ENCODE measurements around the gene SLC43A1.
"Not testable (repeated sequence)": the region's sequence is repeated elsewhere in the genome, so short reads cannot be mapped to it uniquely, and the experiment has no call there.

The SLC43A1 gene

DNA sequence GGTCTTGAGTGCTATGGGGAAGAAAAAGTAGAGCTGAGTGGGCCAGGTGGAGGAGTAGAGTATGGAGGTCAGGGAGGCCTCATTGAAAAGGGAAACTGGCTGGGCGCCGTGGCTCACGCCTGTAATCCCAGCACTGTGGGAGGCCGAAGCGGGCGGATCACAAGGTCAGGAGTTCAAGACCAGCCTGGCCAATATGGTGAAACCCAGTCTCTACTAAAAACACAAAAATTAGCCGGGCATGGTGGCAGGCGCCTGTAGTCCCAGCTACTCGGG, 70.4 kb downstream of the SLC43A1 start:
- not testable (repeated sequence) for H3K36me3 ChIP-seq (ENCODE audit: control insufficient read depth in 1 of 2, insufficient read depth in 2 of 2, low read length in 2 of 2); H3K27ac ChIP-seq (ENCODE audit: low read depth, low read length); H3K4me3 ChIP-seq (ENCODE audit: low read depth, low read length); H2BK120ac ChIP-seq (ENCODE audit: insufficient read depth, low read length, poor library complexity); H3K4ac ChIP-seq (ENCODE audit: low read depth, low read length); H3K9me3 ChIP-seq (ENCODE audit: insufficient read depth, low read depth, low read length); H4K91ac ChIP-seq (ENCODE audit: low read depth, low read length); H3K4me1 ChIP-seq (ENCODE audit: control insufficient read depth in 1 of 2, insufficient read depth in 2 of 2, low read length in 2 of 2); H3K79me1 ChIP-seq (ENCODE audit: low read length); DNase-seq; H3K27me3 ChIP-seq (ENCODE audit: insufficient read depth, low read length); H3K79me2 ChIP-seq (ENCODE audit: control insufficient read depth, insufficient read depth, low read length, poor library complexity); H3K23ac ChIP-seq (ENCODE audit: low read length); H3K9ac ChIP-seq (ENCODE audit: low read length); H4K8ac ChIP-seq (ENCODE audit: low read depth, low read length); H2AK5ac ChIP-seq (ENCODE audit: low read length); H4K12ac ChIP-seq (ENCODE audit: low read depth, low read length); H2BK12ac ChIP-seq (ENCODE audit: low read length); H3K14ac ChIP-seq (ENCODE audit: low read length); H2BK5ac ChIP-seq (ENCODE audit: low read depth, low read length, poor library complexity); H3K18ac ChIP-seq (ENCODE audit: low read length); H3K4me2 ChIP-seq (ENCODE audit: low read length); H2AFZ ChIP-seq (ENCODE audit: insufficient read depth, low read length, poor library complexity)
- no CpG with 5 or more reads among the region's 9 CpGs for WGBS (ENCODE audit: extremely low coverage, insufficient coverage, insufficient read length)

DNA sequence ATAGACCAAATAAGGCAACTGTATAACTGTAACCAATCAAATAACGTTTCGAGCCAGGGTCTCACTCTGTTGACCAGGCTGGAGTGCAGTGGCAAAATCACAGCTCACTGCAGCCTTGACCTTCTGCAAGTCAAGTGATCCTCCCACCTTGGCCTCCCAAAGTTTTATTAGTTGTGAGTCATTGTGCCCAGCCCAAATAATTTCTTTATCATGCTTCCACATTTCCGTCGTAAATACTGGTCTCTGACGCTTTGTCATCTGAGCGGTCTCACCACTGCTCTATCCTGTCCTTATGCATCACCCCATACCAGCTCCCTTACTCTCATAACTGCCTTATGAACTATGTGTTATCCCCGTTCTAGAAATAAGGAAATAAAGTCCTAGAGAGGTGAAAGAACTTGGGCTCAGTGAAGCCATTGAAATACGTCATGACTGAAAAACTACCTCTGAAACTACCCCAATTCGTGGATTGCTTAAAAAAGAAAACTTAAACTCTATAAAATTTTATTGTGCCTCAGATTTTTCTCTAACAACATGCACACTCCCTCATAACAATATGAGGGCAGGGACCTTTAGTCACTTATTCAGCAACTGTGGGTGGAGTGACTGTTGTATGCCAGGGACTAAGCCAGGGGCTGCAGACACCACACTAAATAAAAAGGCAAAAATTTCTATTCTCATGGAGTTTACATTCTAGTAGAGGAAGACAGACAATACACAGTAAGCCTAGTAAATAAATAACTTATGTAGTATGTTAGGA, 71.0 kb downstream of the SLC43A1 start:
- Histone ChIP-seq H3K4ac (ENCODE audit: low read depth, low read length) (no peak overlapping the region), H4K8ac (ENCODE audit: low read depth, low read length) (no peak overlapping the region), H3K79me2 (ENCODE audit: control insufficient read depth, insufficient read depth, low read length, poor library complexity) (no peaks in the 10 kb centered on the region), H2AFZ (ENCODE audit: insufficient read depth, low read length, poor library complexity) (no peak overlapping the region), H3K27me3 (ENCODE audit: insufficient read depth, low read length) (no peaks in the 10 kb centered on the region), H4K91ac (ENCODE audit: low read depth, low read length) (no peak overlapping the region), H3K4me1 (ENCODE audit: control insufficient read depth in 1 of 2, insufficient read depth in 2 of 2, low read length in 2 of 2) (no peaks in the 10 kb centered on the region), H3K36me3 (ENCODE audit: control insufficient read depth in 1 of 2, insufficient read depth in 2 of 2, low read length in 2 of 2) (no peaks in the 10 kb centered on the region), H3K4me2 (ENCODE audit: low read length) (no peak overlapping the region), H3K14ac (ENCODE audit: low read length) (no peak overlapping the region), H3K18ac (ENCODE audit: low read length) (no peak overlapping the region), H2BK120ac (ENCODE audit: insufficient read depth, low read length, poor library complexity) (no peak overlapping the region), H3K23ac (ENCODE audit: low read length) (no peak overlapping the region), H2BK12ac (ENCODE audit: low read length) (no peak overlapping the region), H4K12ac (ENCODE audit: low read depth, low read length) (no peak overlapping the region), H3K9me3 (ENCODE audit: insufficient read depth, low read depth, low read length) (no peaks in the 10 kb centered on the region), H3K4me3 (ENCODE audit: low read depth, low read length) (no peak overlapping the region), H2BK5ac (ENCODE audit: low read depth, low read length, poor library complexity) (no peak overlapping the region), H3K79me1 (ENCODE audit: low read length) (no peaks in the 10 kb centered on the region), H3K9ac (ENCODE audit: low read length) (no peak overlapping the region), H2AK5ac (ENCODE audit: low read length) (no peak overlapping the region), H3K27ac (ENCODE audit: low read depth, low read length) (no peak overlapping the region)
- no CpG with 5 or more reads among the region's 9 CpGs for WGBS (ENCODE audit: extremely low coverage, insufficient coverage, insufficient read length)
- DNase-seq = peak; percentile 76 to 87

- peak in 1 of 2 donors; percentile 30 for DNase-seq
- Histone ChIP-seq H2BK5ac (ENCODE audit: low read depth, low read length, poor library complexity) (no peak overlapping the region), H3K4ac (ENCODE audit: low read depth, low read length) (no peak overlapping the region), H2BK120ac (ENCODE audit: insufficient read depth, low read length, poor library complexity) (no peak overlapping the region), H3K27me3 (ENCODE audit: insufficient read depth, low read length) (no peaks in the 10 kb centered on the region), H3K4me3 (ENCODE audit: low read depth, low read length) (no peak overlapping the region), H4K12ac (ENCODE audit: low read depth, low read length) (no peak overlapping the region), H3K9ac (ENCODE audit: low read length) (no peak overlapping the region), H3K9me3 (ENCODE audit: insufficient read depth, low read depth, low read length) (no peaks in the 10 kb centered on the region), H2AFZ (ENCODE audit: insufficient read depth, low read length, poor library complexity) (no peak overlapping the region), H3K4me1 (ENCODE audit: control insufficient read depth in 1 of 2, insufficient read depth in 2 of 2, low read length in 2 of 2) (no peaks in the 10 kb centered on the region), H3K79me2 (ENCODE audit: control insufficient read depth, insufficient read depth, low read length, poor library complexity) (no peaks in the 10 kb centered on the region), H3K14ac (ENCODE audit: low read length) (no peak overlapping the region), H2BK12ac (ENCODE audit: low read length) (no peak overlapping the region), H3K27ac (ENCODE audit: low read depth, low read length) (no peak overlapping the region), H3K23ac (ENCODE audit: low read length) (no peak overlapping the region), H3K4me2 (ENCODE audit: low read length) (no peak overlapping the region), H3K36me3 (ENCODE audit: control insufficient read depth in 1 of 2, insufficient read depth in 2 of 2, low read length in 2 of 2) (no peaks in the 10 kb centered on the region), H2AK5ac (ENCODE audit: low read length) (no peak overlapping the region), H4K8ac (ENCODE audit: low read depth, low read length) (no peak overlapping the region), H4K91ac (ENCODE audit: low read depth, low read length) (no peak overlapping the region), H3K18ac (ENCODE audit: low read length) (no peak overlapping the region), H3K79me1 (ENCODE audit: low read length) (no peaks in the 10 kb centered on the region)
- no CpG with 5 or more reads among the region's 4 CpGs for WGBS (ENCODE audit: extremely low coverage, insufficient coverage, insufficient read length)
Observed at GRCh38 chr11:57440744-57441414, 74.6 kb downstream of the SLC43A1 start.

DNA sequence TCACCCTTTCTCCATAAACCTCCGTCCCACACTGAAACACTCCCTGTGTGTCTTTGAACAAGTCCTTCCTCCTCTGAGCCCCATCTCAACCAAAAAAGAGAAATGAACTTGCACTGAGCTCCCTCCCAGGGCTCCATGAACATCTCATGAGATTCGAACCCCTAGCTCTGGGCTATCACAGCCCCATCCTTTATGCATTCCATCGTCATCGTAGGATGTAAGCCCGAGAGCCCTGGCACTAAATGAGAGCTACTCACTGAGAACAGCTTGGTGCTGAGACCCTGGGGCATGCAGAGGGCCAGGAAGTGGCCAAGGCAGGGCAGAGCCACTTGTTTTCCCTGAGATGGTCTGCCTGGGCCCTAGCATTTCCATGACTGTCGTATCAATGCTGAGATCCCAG, 75.7 kb downstream of the SLC43A1 start:
- Histone ChIP-seq H3K27ac (ENCODE audit: low read depth, low read length) (no peak overlapping the region), H3K9me3 (ENCODE audit: insufficient read depth, low read depth, low read length) (no peaks in the 10 kb centered on the region), H3K23ac (ENCODE audit: low read length) (no peak overlapping the region), H3K27me3 (ENCODE audit: insufficient read depth, low read length) (no peaks in the 10 kb centered on the region), H2AK5ac (ENCODE audit: low read length) (no peak overlapping the region), H2BK12ac (ENCODE audit: low read length) (no peak overlapping the region), H4K91ac (ENCODE audit: low read depth, low read length) (no peak overlapping the region), H3K79me1 (ENCODE audit: low read length) (no peaks in the 10 kb centered on the region), H3K4me1 (ENCODE audit: control insufficient read depth in 1 of 2, insufficient read depth in 2 of 2, low read length in 2 of 2) (no peaks in the 10 kb centered on the region), H3K36me3 (ENCODE audit: control insufficient read depth in 1 of 2, insufficient read depth in 2 of 2, low read length in 2 of 2) (no peaks in the 10 kb centered on the region), H4K12ac (ENCODE audit: low read depth, low read length) (no peak overlapping the region), H3K18ac (ENCODE audit: low read length) (no peak overlapping the region), H3K4me3 (ENCODE audit: low read depth, low read length) (no peak overlapping the region), H3K4ac (ENCODE audit: low read depth, low read length) (no peak overlapping the region), H3K4me2 (ENCODE audit: low read length) (no peak overlapping the region), H2BK5ac (ENCODE audit: low read depth, low read length, poor library complexity) (no peak overlapping the region), H4K8ac (ENCODE audit: low read depth, low read length) (no peak overlapping the region), H2AFZ (ENCODE audit: insufficient read depth, low read length, poor library complexity) (no peak overlapping the region), H2BK120ac (ENCODE audit: insufficient read depth, low read length, poor library complexity) (no peak overlapping the region), H3K9ac (ENCODE audit: low read length) (no peak overlapping the region), H3K14ac (ENCODE audit: low read length) (no peak overlapping the region), H3K79me2 (ENCODE audit: control insufficient read depth, insufficient read depth, low read length, poor library complexity) (no peaks in the 10 kb centered on the region)
- peak; percentile 46 to 65 for DNase-seq
- no CpG with 5 or more reads among the region's 6 CpGs for WGBS (ENCODE audit: extremely low coverage, insufficient coverage, insufficient read length)
